GM13977 (cell line): Measurements from ENCODE around the gene SH3TC1.

ENCODE experiments used
- DNase-seq: peaks from one replicate; pipeline ENCODE4 v3.0.0; 2012; ENCODE audit warnings: low spot score
- CTCF ChIP-seq: IDR thresholded peaks from 2 replicates; pipeline ENCODE4 v1.5.1; 2012; ENCODE audit warnings: mild to moderate bottlenecking, control low read depth; ENCODE audit not compliant: insufficient read depth; ENCODE audit errors: extremely low read depth, missing control alignments
- in situ Hi-C: fragments of 300-500 bp; cut with MboI; formaldehyde crosslinking; loops from one replicate; pipeline ENCODE4 v1.12.0; 2022; ENCODE audit warnings: low sequenced_read_pairs, low pct_unique_long_range_greater_than_20kb, mixed read lengths, inconsistent platforms; ENCODE audit not compliant: unreplicated experiment

Gene SH3TC1

GRCh38 chr4:8244931-8245460 is 45.9 kb downstream of the SH3TC1 start:
- in situ Hi-C loops = loop anchor here (10.0 kb wide), 1 partner anchor 160 kb away; no protein-coding TSS in a partner anchor
- TF ChIP-seq CTCF = no peak
- DNase-seq = no peak

GRCh38 chr4:8245884-8246833 is 47.1 kb downstream of the SH3TC1 start:
- in situ Hi-C loops = loop anchor here (10.0 kb wide), 1 partner anchor 159 kb away; no protein-coding TSS in a partner anchor
- TF ChIP-seq CTCF = no peak
- no peak for DNase-seq

GRCh38 chr4:8247047-8247930 is 48.2 kb downstream of the SH3TC1 start:
- no peak for DNase-seq
- no peak for TF ChIP-seq CTCF
- in situ Hi-C loops = loop anchor here (10.0 kb wide), 1 partner anchor 158 kb away; no protein-coding TSS in a partner anchor

GRCh38 chr4:8248091-8248490 is 49.0 kb downstream of the SH3TC1 start:
- no peak for TF ChIP-seq CTCF
- in situ Hi-C loops = loop anchor here (10.0 kb wide), 1 partner anchor 157 kb away; no protein-coding TSS in a partner anchor
- no peak for DNase-seq

- no peak for TF ChIP-seq CTCF
- in situ Hi-C loops = no loop called here
- DNase-seq = no peak
Measured at GRCh38 chr4:8250227-8250626, 51.1 kb downstream of the SH3TC1 start.

- no peak for DNase-seq
- in situ Hi-C loops = no loop called here
Measured at GRCh38 chr4:8250637-8251036, 51.5 kb downstream of the SH3TC1 start.

More at GRCh38 chr4:8250637-8251036, 51.5 kb downstream of the SH3TC1 start:
- no peak for TF ChIP-seq CTCF
